ENCODE data around the gene BMPR2.
"Not testable (repeated sequence)": the region's sequence is repeated elsewhere in the genome, so short reads cannot be mapped to it uniquely, and the experiment has no call there.

The BMPR2 gene

DNA sequence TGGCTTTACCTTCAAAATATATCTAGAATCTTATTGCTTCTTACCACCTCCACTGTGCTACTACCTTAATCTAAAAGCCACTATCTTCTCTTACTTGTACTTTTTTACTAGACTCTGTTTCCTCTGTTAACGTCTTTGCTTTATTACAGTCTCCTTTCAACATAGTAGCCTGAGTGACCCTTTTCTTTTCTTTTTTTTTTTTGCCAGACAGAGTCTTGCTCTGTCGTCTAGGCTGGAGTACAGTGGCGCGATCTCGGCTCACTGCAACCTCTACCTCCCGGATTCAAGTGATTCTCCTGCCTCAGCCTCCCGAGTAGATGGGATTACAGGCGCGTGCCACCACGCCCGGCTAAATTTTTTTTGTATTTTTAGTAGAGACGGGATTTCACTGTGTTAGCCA, 10.4 kb downstream of the BMPR2 start:
- not testable (repeated sequence) for DNase-seq

DNA sequence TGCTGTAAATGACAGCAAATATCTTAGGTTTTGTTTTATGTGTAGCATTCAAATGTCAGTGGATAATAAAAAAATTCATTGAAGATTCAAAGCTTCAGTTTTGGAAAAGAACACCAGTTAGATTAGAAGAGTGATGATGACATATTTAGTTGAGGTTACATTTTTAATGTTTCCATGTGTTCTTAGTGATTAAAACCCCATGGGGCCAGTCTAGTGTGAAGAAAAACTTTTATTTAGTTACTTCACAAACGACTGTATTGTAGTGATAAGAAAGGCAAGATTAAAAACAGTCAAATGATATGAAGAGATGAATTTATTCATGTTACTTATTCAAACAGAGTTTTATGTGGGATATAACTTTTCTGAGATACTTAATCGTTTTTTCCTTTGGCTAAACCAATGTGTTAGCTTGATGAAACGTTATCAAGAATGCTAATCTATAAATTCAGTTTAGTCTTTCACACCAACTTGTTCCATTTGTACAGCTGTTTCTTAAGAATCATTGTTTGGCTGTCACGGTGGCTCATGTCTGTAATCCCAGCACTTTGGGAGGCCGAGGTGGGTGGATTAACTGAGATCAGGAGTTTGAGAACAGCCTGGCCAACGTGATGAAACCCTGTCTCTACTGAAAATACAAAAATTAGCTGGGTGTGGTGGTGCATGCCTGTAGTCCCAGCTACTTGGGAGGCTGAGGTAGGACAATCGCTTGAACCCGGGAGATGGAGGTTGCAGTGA, 11.6 kb downstream of the BMPR2 start:
- DNase-seq = no peak

DNA sequence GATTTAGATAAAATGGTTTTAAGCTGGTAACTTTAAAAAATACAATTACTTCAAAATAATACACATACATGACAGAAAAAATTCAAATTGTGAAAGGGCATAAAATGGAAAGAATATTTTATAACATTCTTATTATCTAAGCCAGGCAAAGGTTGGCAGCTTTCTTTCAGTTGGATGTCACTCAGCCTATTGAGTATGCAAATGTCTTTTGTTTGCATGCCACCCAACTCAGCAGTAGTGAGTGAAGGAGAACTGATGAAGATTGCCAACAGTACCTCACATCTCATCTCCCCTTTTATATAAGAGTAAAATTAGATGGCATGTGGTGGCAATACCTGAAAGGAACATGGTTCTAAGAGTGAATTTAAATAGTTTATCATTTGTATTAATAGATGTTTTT, 24.8 kb downstream of the BMPR2 start:
- no peak for DNase-seq

DNA sequence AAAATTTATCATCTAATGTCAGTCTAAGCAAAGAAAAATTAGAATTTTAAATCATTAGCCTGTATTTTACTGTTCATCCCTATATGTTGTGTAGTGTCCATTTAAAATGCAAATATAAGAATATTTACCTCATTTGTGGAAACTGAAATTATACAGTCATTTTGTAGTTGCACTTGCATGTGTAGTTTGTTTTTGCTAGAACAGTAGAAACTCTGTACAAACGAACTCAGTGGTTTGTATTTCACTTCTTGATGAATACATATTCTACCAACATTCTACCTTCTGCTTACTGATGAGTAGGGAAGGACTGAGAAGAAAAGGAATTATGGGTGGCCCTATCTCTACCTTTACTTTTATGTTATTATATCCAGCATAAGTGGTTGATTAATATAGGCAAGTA, 29.7 kb downstream of the BMPR2 start:
- no peak for DNase-seq

DNA sequence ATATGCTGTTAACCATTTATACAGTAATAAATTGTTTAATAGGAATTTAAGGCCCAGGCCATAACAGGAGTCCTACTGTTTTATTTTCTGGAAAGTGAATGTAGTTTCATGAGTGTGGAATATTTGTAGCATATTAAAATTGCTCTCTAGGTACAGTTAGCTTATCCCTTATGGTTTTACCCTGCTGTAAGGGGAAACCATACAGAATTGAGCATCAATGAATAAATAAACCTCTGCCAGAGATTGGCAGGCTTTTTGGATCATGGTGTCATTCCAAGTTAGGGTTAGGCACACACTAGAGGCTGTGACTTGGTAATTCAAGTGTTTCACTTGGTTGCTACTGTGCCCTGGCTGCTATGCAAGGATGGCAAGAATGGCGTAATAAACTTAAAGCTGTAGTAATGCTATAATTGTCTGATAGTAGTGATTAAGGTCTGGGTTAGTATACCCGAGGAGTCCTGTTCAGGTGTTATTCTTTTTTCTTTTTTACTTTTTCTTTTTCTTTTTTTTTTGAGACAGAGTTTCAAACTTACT, 30.4 kb downstream of the BMPR2 start:
- DNase-seq = no peak

DNA sequence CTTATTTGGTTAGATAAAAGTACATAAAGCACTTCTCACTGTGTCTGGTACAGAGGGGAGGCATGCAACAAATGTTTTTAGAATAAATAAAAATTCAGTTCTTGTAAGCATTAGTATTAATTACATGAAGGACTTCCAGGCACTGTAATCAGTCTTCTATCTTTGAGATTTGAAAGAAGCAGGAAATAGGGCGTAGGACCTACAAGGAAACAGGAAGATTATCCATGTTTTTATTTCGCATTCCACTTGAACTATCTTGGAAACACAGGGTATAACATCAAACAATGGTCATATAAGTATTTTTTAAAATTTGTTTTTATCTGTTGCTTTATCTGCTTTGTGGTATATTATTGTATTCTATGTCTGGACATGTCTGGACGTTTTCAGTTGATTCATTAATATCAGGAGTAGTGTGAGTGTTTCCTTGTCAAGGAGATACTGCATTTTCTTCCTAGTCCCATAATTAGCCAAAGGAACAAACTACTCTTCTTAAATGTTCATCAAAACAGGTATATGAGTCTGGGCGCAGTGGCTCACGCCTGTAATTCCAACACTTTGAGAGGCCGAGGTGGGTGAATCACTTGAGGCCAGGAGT, 32.5 kb downstream of the BMPR2 start:
- no peak for DNase-seq

DNA sequence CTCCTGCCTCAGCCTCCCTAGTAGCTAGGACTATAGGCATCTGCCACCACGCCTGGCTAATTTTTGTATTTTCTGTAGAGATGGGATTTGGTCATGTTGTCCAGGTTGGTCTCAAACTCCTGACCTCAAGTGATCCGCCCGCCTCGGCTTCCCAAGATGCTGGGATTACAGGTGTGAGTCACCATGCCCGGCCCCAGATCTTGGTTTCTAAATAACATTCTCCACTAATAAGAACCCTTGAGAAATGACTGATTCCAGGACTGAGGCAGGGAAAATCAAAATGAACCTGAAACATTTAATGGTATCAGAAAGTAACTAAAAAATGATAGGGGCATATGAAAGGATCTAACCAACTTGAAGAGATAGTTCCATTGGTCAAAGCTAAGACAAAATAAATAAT, 34.0 kb downstream of the BMPR2 start:
- no peak for DNase-seq

DNA sequence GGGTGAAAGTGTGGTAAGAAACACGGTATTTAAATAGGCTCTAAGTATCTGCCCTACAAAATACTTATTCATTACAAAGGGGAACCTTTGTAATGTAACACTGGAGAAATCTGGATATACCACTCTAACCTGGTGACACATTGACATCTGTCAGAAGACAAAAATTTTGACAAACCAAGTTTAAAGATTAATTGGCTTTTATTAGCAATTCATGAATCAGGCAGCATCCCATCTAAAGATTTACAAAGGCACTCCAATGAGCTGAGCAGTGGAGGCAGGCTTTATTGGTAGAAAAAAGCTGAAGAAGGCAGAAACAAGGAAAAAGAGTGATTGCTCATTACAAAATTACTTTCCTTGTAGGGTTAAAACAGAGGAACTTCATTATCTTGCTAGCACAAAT, 35.0 kb downstream of the BMPR2 start:
- no peak for DNase-seq

DNA sequence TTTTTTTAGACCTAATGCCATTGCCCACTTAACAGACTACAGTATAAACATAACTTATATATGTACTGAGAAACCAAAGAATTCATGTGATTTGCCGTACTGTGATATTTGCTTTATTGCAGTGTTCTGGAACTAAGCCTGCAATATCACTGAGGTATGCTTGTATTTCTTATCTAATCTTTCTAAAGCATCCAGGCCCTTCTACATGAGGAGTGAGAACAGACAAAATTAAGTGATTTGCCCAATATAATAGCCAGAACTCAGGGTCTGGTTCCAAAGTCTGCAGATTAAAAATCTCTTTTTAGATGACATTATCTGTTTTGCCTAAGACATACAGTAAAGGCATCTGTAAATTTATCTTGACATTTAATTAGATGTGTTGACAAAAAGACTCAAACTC, 41.9 kb downstream of the BMPR2 start:
- DNase-seq = no peak

DNA sequence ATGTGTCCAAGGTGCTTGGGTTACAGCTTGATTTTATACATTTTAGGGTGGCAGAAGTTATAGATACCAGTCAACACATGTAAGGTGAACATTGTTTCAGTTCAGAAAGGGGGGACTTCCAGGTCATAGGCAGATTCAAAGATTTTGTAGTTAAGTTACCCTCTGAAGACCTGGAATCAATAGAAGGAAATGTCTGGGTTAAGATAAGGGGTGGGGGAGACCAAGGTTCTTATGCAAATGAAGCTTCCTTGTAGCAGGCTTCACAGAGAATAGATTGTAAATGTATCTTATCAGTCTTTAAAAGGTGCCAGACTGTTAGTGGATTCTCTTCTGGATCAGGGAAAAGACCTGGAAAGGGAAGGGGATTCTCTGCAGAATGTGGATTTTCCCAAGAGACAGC, 42.4 kb downstream of the BMPR2 start:
- DNase-seq = no peak

DNA sequence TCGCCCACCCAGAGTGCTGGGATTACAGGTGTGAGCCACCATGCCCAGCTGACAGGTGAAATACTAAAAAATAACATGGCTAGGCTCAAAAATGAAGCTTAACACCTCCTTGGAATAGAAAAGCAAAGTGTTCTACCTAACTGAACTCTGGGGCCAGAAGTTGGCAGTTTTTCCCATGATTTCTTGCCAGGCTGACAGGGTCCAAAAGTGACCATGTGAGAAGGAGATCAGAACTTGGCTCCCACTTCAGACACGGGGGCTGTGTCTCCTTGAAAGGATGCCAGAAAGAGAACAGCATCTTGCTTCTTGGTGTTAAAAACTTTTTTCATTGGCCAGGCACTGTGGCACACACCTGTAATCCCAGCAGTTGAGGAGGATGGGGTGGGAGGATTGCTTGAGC, 47.0 kb downstream of the BMPR2 start:
- no peak for DNase-seq

DNA sequence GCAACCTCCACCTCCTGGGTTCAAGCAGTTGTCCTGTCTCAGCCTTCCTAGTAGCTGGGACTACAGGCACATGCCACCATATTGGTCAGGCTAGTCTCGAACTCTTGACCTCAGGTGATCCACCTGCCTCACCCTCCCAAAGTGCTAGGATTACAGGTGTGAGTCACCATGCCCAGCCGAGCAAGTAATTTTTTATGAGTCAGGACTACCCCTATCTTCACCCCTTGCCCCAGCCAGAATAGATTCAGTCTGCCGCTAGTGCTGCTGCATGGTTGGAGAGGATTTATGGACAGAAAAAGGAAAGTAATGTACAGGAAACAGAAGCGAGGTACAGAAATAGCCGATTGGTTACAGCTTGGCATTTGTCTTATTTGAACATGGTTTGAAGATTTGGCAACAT, 48.9 kb downstream of the BMPR2 start:
- DNase-seq = no peak

DNA sequence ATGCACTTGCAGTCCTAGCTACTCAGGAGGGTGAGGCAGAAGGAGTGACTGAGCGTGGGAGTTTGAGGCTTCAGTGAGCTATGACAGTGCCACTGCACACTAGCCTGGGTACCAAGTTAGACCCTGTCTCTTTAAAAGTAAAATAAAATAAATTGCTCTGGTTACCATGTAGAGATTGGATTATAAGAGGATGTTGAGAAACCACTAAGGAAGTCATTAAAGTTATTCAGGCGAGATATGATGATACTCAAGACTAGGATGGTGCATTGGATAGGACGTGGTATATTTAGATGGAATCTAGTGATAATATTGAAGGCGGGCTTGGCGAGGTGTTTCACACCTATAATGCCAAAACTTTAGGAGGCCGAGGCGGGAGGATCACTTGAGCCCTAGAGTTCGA, 50.6 kb downstream of the BMPR2 start:
- DNase-seq = no peak

DNA sequence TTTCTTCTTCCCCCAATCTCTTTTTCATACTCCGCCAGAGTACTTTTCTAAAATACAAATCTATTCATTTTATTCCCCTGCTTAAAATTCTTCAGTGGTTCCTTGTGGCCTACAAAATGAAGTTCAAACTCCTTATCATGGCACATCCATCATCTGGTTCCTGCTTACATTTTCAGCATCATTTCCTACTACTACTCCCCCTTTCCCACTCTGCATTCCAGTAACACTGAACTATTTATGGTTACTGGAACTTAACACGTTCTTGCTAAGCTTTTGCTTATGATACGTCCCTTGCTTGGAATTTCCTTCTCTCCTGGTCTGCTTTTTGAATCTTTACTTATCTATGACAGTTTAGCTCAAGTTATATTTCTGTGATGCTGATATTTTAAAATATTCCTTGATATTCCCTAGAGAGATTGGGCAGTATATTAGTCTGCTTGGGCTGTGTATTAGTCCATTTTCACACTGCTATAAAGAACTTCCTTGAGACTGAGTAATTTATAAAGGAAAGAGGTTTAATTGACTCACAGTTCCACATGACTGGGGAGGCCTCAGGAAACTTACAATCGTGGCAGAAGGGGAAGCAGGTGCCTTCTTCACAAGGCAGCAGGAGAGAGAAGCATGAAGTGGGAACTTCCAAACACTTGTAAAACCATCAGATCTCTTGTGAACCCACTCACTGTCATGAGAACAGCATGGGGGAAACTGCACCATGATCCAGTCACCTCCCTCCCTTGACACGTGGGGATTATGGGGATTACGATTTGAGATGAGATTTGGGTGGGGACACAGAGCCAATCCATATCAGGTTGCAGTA, 53.2 kb downstream of the BMPR2 start:
- DNase-seq = no peak

DNA sequence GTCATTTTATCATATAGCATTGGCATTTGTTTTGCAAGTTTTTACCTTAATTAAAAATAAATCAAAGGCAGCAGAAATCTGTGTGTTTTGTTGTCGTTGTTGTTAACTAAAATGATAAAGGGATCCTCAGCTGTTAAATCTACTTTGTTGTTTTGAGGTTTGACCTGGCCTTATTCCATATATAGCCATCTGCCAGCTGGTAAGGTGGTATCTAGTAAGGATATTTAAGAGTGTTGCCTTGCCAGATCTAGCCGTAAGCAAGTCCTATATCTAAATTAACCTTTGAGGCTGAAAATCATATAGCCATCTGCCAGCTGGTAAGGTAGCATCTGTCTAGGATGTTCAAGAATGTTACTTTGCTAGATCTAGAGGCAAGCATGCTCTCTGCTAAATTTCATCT, 56.6 kb downstream of the BMPR2 start:
- DNase-seq = no peak

DNA sequence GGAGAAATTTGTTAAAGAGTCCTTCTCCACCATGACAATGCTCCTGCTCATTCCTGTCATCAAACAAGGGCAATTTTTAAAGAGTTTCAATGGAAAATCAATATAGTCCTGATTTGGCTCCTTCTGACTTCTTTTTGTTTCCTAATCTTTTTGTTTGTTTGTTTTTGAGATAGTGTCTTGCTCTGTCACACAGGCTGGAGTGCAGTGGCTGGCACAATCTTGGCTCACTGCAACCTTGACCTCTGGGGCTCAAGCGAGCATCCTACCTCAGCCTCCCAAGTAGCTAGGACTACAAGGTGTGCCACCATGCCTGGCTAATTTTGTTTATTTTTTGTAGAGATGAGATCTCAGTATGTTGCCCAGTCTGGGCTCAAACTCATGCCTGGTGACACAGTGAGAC, 58.3 kb downstream of the BMPR2 start:
- DNase-seq = no peak

DNA sequence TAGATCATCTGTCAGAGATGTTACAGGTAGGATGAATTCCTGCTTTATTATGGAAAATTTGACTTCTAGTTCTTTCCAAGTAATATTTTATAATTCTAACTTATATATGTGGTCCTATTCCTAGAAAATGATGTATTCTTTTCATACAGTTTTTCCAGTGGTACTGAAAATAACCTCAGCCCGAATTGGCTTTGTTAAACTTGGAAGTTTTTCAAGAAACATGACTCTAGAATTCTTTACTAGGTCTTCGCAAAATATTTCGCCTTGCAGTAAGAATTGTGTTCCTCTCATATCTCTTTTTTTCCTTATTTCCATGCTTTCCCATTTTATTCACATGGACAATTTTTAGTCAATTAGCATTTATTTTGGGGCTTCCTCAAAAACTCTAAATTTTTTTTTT, 60.5 kb downstream of the BMPR2 start:
- DNase-seq = no peak

DNA sequence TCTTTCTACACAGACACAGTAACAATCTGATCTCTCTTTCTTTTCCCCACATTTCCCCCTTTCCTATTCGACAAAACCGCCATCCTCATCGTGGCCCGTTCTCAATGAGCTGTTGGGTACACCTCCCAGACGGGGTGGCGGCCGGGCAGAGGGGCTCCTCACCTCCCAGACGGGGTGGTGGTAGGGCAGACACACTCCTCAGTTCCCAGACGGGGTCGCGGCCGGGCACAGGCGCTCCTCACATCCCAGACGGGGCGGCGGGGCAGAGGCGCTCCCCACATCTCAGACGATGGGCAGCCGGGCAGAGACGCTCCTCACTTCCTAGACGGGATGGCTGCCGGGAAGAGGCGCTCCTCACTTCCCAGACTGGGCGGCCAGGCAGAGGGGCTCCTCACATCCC, 64.0 kb downstream of the BMPR2 start:
- not testable (repeated sequence) for DNase-seq

DNA sequence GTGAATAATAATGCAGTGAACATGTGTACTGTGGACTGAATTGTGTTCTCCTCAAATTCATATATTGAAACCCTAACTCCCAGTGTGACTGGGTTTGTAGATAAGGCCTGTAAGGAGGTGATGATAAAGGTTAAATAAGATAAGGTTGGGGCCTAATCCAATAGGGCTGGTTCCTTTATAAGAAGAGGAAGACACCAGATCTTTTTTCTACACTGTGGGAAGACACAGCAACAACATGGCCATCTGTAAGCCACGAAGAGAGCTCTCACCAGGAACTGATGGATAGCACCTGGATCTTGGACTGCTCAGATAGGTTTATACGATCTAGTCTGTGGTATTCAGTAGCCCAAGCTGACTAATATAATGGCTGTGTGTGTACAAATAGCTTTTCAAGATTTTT, 66.8 kb downstream of the BMPR2 start:
- no peak for DNase-seq

DNA sequence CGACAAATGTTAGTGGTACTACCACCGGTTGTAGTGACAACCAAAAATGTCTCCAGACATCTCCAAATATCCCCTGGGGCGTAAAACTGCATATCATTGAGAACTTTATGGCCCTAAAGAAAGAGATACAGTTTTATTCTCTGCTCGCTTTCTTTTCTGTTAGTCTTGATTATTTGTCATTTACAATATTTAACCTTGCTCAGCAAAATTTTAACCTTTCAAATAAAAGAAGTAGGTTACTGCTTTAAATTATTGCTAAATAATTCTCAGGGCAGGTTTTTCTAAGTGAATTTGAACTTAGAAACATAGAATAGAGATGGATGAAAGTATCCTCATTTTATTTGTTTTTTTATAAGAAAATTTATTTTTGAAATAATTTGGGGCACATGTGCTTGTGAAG, 67.9 kb downstream of the BMPR2 start:
- no peak for DNase-seq

DNA sequence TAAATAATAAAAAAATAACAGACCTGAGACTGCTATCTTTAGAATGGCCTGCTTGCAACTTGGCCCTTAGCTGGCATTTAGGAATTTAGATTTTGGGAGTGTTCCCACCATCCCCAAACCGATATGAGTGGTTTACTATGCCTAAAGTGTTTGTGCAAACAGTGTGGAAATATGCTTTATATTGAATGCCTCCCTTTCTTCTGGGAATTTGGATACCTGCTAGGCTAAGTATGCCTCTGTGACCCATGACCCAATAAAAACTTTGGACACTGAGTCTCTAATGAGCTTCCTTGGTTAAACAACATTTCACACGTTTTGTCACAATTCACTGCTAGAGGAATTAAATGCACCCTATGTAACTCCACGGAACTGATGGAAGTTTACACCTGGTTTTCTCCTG, 73.2 kb downstream of the BMPR2 start:
- no peak for DNase-seq

DNA sequence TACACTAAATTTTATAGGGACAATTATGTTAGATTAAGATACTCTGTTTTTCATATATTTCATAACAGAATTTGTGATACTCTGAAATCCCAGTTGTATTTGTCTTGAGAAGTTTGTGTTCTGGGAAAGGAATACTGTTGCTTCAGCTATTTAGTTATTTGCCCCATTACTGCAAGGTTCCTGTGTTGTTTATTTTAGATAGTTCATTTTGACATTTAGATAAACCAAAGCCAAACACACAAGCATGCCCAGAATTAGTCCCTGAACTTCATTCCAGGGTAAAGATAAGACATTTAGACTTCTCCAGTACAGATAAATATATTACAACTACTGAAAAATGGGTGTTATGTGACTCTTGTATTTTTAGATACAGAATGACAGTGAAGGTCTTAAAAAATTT, 74.7 kb downstream of the BMPR2 start:
- no peak for DNase-seq

DNA sequence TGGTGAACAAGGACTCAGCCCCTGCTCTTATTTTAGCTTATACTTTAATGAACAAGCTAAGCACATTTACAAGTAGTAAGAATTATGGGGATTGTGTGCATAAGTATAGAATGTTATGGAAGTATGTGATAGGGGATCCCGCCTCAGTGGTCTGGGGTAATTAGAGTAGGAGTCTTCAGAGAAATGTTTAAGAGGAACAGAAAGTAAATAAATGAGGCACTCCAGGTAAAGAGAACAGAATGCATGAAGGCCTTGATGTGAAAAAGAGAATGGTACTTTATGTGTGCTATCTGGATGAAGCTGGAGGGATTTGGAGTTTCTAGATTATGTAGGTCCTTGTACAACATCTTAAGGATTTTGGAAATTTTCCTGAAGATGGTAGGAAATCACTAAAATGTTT, 76.6 kb downstream of the BMPR2 start:
- DNase-seq = no peak

DNA sequence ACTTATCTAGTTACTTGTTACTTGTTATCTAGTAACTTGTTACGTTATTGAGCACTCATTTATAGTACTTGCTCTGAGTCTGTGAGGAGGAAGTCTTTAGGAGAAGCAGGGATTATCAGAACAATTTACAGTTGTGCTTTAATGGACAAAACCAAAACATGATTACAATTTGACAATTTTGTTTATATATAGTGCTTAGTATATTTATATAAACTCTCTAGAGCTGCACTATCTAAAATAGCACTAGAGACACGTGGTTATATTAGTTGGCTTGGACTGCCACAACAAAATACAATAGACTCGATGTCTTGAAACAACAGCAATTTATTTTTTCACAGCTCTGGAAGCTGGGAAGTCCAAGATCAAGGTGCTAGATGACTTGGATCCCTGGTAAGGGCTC, 78.4 kb downstream of the BMPR2 start:
- no peak for DNase-seq

Data from COR-L47 (cell line).